Endothelial cell of umbilical vein (primary cell): ENCODE data around the gene EPX. TPM values are rescaled to one million over a fixed set of nuclear protein-coding genes. Genes with fewer than 3 reads are reported as not detected.

ENCODE experiments used
- BruUV-seq: library from RNA; stranded (reverse); fragments of 400-500 nt; replicated peaks from 2 replicates; lab custom pipeline; 2021; lab: Mats Ljungman, UMichigan
- CTCF ChIA-PET: fragments of 300-600, 350-600 bp; sonication (Branson Sonifier 250); formaldehyde crosslinking; loops from one replicate; lab custom pipeline; 2021; ENCODE audit warnings: antibody characterized with exemption, inconsistent platforms; lab: Charles Lee
- POLR2A ChIA-PET: fragments of 300-600, 350-600 bp; sonication (Branson Sonifier 250); formaldehyde crosslinking; loops from one replicate; lab custom pipeline; 2021; ENCODE audit warnings: antibody characterized with exemption, inconsistent platforms; lab: Charles Lee
- DNase-seq: peaks from one replicate; pipeline ENCODE4 v3.0.0-alpha.2; 2011; ENCODE audit warnings: low read depth, low spot score
- FAIRE-seq: peaks from 2 replicates; lab custom pipeline; 2011; peaks lifted over from hg19 to GRCh38; lab: Jason Lieb, UNC
- H2AFZ ChIP-seq: 2 replicates; pipeline ENCODE4 v1.6.0; 2012; ENCODE audit warnings: low read depth, low read length, control low read depth, inconsistent platforms
- H3K27ac ChIP-seq: 2 replicates; pipeline ENCODE4 v1.5.1; 2011; ENCODE audit warnings: low read depth, mild to moderate bottlenecking, control low read depth, low read length, moderate library complexity; ENCODE audit not compliant: insufficient read depth
- H3K27me3 ChIP-seq, 2 experiments: 2 replicates each; pipeline versions ENCODE4 v1.6.0 to v1.6.1; 2011; ENCODE audit warnings: low read length in 2 of 2, mixed read lengths in 1 of 2; ENCODE audit not compliant: control insufficient read depth in 2 of 2, insufficient read depth in 2 of 2
- H3K36me3 ChIP-seq, 2 experiments: 2 replicates in 1 of 2; 3 replicates in 1 of 2; pipeline ENCODE4 v1.5.1; 2011; ENCODE audit warnings: low read length in 2 of 2, mild to moderate bottlenecking in 1 of 2, moderate library complexity in 1 of 2; ENCODE audit not compliant: control insufficient read depth in 2 of 2, insufficient read depth in 2 of 2; ENCODE audit errors: extremely low read depth in 1 of 2
- H3K4me1 ChIP-seq: 3 replicates; pipeline ENCODE4 v1.5.1; 2011; ENCODE audit warnings: mild to moderate bottlenecking, low read length; ENCODE audit not compliant: control insufficient read depth, insufficient read depth; ENCODE audit errors: extremely low read depth
- H3K4me2 ChIP-seq: 2 replicates; pipeline ENCODE4 v1.6.1; 2011; ENCODE audit warnings: low read length, control low read depth, mixed read lengths; ENCODE audit not compliant: insufficient read depth
- H3K4me3 ChIP-seq, 3 experiments: fragments of 200-600 bp in 1 of 3; sonication (generic), shearing (Covaris generic) in 1 of 3; replicated peaks in 1 of 3; 2 replicates each; pipeline ENCODE4 v1.5.1; 2011 to 2016; ENCODE audit warnings: control low read depth in 3 of 3, low read length in 3 of 3, mild to moderate bottlenecking in 2 of 3, inconsistent platforms in 1 of 3, low read depth in 1 of 3, moderate library complexity in 1 of 3; ENCODE audit not compliant: insufficient read depth in 1 of 3
- H3K79me2 ChIP-seq: 2 replicates; pipeline ENCODE4 v1.6.0; 2012; ENCODE audit warnings: low read length, inconsistent platforms; ENCODE audit not compliant: control insufficient read depth, insufficient read depth
- H3K9ac ChIP-seq: replicated peaks from 2 replicates; pipeline ENCODE3; 2011; ENCODE audit warnings: low read length, control low read depth; ENCODE audit not compliant: insufficient read depth; ENCODE audit errors: extremely low read depth
- H3K9me1 ChIP-seq: replicated peaks from 3 replicates; pipeline ENCODE4 v1.6.0; 2011; ENCODE audit warnings: mild to moderate bottlenecking, low read length; ENCODE audit not compliant: control insufficient read depth, insufficient read depth; ENCODE audit errors: extremely low read depth
- H3K9me3 ChIP-seq: replicated peaks from 2 replicates; pipeline ENCODE4 v1.5.1; 2012; ENCODE audit warnings: low read length, inconsistent platforms; ENCODE audit not compliant: control insufficient read depth, insufficient read depth
- H4K20me1 ChIP-seq: replicated peaks from 2 replicates; pipeline ENCODE3; 2011; ENCODE audit warnings: mild to moderate bottlenecking, low read length; ENCODE audit not compliant: control insufficient read depth, insufficient read depth; ENCODE audit errors: extremely low read depth
- CTCF ChIP-seq, 2 donors: IDR thresholded peaks; 1 replicate in 1 of 2; 2 replicates in 1 of 2; pipeline ENCODE4 v1.5.1; 2011; ENCODE audit warnings: low read length in 2 of 2, mild to moderate bottlenecking in 2 of 2, moderate library complexity in 2 of 2, control low read depth in 1 of 2, inconsistent platforms in 1 of 2, low read depth in 1 of 2; ENCODE audit not compliant: insufficient read depth in 1 of 2; ENCODE audit errors: extremely low read depth in 1 of 2
- EZH2 ChIP-seq: IDR thresholded peaks from 2 replicates; pipeline ENCODE4 v1.6.1; 2012; ENCODE audit warnings: borderline replicate concordance, low read depth, mild to moderate bottlenecking, moderate library complexity, low read length, inconsistent platforms; ENCODE audit not compliant: severe bottlenecking
- FOS ChIP-seq: IDR thresholded peaks from 2 replicates; pipeline ENCODE4 v1.6.1; 2011; ENCODE audit warnings: mild to moderate bottlenecking, low read length, moderate library complexity, borderline replicate concordance; ENCODE audit not compliant: insufficient read depth
- GATA2 ChIP-seq: IDR thresholded peaks from 2 replicates; pipeline ENCODE4 v1.7.0; 2011; ENCODE audit warnings: low read depth, mild to moderate bottlenecking, moderate library complexity, mixed read lengths, low read length; ENCODE audit not compliant: insufficient read length, insufficient read depth
- JUN ChIP-seq: IDR thresholded peaks from 2 replicates; pipeline ENCODE4 v1.6.1; 2011; ENCODE audit warnings: borderline replicate concordance, low read depth; ENCODE audit not compliant: insufficient read length, insufficient read depth
- MAX ChIP-seq: IDR thresholded peaks from 2 replicates; pipeline ENCODE4 v1.6.1; 2011; ENCODE audit not compliant: insufficient read depth, insufficient read length
- MYC ChIP-seq: IDR thresholded peaks from one replicate; pipeline ENCODE4 v1.6.1; 2011; ENCODE audit warnings: mild to moderate bottlenecking, low read depth, low read length
- POLR2A ChIP-seq: IDR thresholded peaks from 2 replicates; pipeline ENCODE4 v1.6.1; 2012; ENCODE audit warnings: low read depth, mild to moderate bottlenecking, control low read depth, low read length
- POLR2AphosphoS5 ChIP-seq: IDR thresholded peaks from 2 replicates; pipeline ENCODE4 v1.6.1; 2012; ENCODE audit warnings: low read depth, mild to moderate bottlenecking, control low read depth, low read length, moderate library complexity; ENCODE audit not compliant: insufficient read depth
- dilution Hi-C: fragments of 300-500 bp; cut with MboI; formaldehyde crosslinking; loops from one replicate; pipeline ENCODE4 v1.15.0; 2019; ENCODE audit warnings: low sequenced_read_pairs; ENCODE audit not compliant: extremely low pct_ligation_motif_present
- intact Hi-C: fragments of 100-400 bp; cut with micrococcal nuclease; formaldehyde crosslinking; loops from one replicate; pipeline ENCODE4 v1.10.0; 2022
- polyA plus RNA-seq, 4 experiments: library from polyadenylated mRNA; depleted of rRNA in 3 of 4; stranded (reverse) in 3 of 4; unstranded in 1 of 4; fragments of >200 nt; gene quantifications; 2 replicates each; pipeline versions ENCODE4 v1.2.1 to v1.2.3, GENCODE V29; 2011 to 2012; ENCODE audit warnings: missing spikeins in 1 of 4
- total RNA-seq: library from RNA; stranded (reverse); gene quantifications from 2 replicates; pipeline ENCODE4 v1.2.3, GENCODE V29; 2021

EPX gene
- total and polyA plus RNA-seq, 2 donors (not counting 3 experiments of a cell fraction or from before 2014, with no cell fraction given): not detected

- no peaks in the 10 kb centered on the region for H3K79me2 ChIP-seq
Observed at GRCh38 chr17:58250344-58251011, 58.0 kb downstream of the EPX start.

More at GRCh38 chr17:58250344-58251011, 58.0 kb downstream of the EPX start:
- Histone ChIP-seq H3K9me3 (no peaks in the 10 kb centered on the region), H2AFZ (no peak overlapping the region), H3K36me3 (no peaks in the 10 kb centered on the region), H3K27me3 (peaks cover 24 to 25% of the 10 kb centered on the region in 2 experiments), H3K27ac (no peak overlapping the region), H3K9me1 (no peaks in the 10 kb centered on the region), H3K9ac (no peak overlapping the region), H3K4me3 (no peak overlapping the region), H3K4me2 (no peak overlapping the region), H4K20me1 (no peaks in the 10 kb centered on the region), H3K4me1 (no peaks in the 10 kb centered on the region)
- FAIRE-seq: no peak
- ChIA-PET POLR2A (no interaction called here), CTCF (interaction anchor here (0.6 to 2.0 kb wide), 28 partner anchors 8 to 390 kb away, joined by 3 to 30 read pairs (median 5); partner anchors contain the start of genes LPO, MKS1, RNF43 and SUPT4H1)
- intact Hi-C loops (no loop called here), dilution Hi-C loops (no loop called here)
- no peak for DNase-seq
- TF ChIP-seq POLR2A (no peak), JUN (no peak), CTCF (IDR thresholded peaks at IDR 0.05; ENCODE audit: extremely low read depth in 1 of 2, insufficient read depth in 1 of 2, low read depth in 1 of 2, low read length in 2 of 2) (no peak), FOS (no peak), EZH2 (no peak), POLR2AphosphoS5 (no peak), MYC (no peak), MAX (no peak), GATA2 (no peak)
- no TSS peak for BruUV-seq
